GM19467 (cell line): ENCODE results near the gene ZRANB3.
"Not testable (repeated sequence)": the region's sequence is repeated elsewhere in the genome, so short reads cannot be mapped to it uniquely, and the experiment has no call there.

ENCODE experiments used
- ATAC-seq: cut with Tn5 transposase; IDR thresholded peaks from one replicate; pipeline ENCODE4 v1.9.1; 2021; ENCODE audit warnings: mild to moderate bottlenecking, moderate library complexity; ENCODE audit not compliant: unreplicated experiment

Gene ZRANB3

DNA sequence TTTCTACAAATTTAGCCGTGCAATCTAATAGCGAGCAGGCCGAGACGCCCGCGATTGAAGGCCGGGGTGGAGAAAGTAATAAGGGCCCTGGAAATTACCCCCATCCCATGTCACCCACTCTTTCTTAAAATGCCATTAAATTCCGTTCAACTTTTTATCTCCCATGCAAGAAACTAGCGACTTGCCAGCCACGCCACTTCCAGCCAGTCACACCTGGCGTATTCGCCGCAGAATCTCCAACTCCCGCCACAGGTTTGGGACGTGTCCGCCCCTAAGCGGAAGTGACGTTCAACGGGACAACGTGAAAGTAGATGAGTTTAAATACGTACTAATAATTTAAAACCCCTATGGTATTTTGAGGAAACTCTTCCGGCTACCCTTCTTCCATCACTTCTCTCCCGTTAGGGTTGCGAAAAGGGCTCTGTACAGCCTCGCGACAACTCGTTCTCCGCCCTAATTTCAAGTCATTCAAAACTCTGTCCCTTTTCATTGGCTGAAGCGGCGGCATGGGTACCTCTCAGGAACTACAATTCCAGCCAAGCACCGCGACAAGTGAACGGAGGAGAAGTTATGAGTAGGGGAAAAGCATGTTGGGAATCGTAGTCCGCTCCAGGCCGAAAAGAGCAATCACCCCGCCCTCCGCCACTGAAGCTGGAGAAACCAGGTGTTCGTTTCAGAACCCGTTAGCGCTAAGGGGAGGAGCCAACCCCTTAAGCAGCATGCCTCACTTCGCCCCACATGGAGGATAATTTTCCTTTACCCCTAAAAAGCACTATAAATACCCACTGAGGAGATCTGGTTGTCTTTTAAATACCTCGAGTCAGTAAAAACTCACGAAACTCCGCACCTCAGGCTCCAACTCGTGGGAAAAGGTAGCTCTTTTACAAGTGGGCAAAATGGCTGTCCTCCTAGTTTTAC, at the start of gene ZRANB3:
TSS of gene ZRANB3 (minus strand) at position 906 of the 918 bp plus-strand sequence.
- peak; percentile 57 for ATAC-seq

DNA sequence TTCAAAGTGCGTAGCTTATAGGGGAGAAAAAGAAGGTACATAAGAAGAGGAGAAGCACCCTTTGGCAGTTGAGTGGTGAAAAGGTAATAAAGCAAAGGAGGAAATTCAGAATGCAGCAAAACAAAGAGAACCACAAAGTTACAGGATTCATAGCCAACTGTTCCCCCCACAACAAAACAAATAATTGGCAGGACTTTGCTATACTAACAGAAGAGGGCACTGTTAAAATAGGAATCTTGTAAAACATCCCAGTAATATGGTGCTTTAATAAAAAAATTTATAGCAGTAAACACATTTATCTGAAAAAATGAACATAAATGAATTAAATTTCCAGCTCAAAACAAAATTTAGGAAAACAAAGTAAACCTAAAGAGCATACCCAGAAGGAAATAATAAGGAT, 42.6 kb upstream of the ZRANB3 start:
- no peak for ATAC-seq

DNA sequence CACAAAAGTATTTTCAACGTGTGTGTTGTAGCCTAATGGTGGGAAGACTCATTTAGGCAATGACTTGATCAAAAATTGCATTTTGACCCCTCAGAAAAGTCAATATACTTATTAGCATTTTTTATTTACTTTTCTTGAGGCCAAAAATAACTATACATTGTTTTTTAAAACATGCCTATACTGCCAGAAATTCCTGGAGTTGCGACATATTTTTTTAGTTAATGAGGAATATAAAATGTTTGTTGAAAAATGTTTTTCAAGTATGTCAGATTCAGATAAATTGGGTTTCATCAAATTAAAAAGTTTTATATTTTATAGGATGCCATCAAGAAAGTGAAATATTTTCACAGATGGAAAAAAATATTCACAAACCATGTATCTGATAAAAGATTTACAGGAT, 39.9 kb upstream of the ZRANB3 start:
- no peak for ATAC-seq

DNA sequence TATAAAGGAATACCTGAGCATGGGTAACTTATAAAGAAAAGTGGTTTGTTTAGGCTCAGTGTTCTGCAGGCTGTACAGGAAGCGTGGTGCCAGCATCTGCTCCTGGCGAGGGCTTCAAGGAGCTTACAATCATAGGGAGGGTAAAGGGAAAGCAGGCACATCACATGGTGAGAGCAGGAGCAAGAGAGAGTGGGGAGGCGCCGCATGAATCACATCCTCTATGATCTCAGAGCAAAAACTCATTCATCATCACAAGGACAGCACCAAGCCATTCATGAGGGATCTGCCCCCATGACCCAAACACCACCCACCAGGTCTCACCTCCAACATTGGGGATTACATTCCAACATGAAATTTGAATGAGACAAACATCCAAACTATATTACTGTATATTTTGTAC, 32.8 kb upstream of the ZRANB3 start:
- no peak for ATAC-seq

DNA sequence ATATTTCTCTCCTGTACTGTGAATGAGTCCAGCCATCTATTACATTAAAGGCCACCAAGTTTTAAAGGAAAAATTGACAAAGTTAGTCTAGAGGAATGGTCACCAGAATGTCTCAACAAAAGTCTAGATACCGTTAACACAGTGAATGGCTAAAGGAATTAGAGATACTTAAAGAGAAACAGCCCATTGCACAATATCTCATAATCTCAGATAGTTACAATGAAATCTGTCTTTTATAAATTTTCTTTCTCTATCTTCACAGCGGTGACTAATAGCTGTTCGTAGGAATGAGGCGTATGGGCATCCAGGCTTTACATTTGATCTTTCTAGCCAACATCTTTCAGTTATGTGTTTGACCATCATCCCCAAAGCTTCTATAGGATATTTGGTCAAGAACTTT, 30.9 kb upstream of the ZRANB3 start:
- ATAC-seq: no peak

DNA sequence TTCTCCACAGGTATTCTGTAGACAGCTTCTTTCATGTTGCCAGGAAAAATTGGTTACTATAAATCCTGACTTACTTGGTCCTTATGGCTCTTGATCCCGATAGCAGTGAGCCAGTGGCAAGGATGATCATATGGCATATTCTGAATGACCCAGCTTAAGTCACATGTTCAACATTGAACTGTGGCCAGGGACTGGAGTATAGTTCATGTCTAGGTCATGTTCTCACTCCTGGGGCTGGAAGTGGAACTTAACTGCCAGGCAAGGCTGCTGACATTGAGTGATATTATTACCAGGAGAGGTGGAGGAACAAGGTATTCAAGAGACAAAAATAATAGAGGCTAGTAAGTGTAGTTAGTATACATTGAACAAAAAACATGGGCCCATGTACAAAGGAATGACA, 26.5 kb upstream of the ZRANB3 start:
- no peak for ATAC-seq

DNA sequence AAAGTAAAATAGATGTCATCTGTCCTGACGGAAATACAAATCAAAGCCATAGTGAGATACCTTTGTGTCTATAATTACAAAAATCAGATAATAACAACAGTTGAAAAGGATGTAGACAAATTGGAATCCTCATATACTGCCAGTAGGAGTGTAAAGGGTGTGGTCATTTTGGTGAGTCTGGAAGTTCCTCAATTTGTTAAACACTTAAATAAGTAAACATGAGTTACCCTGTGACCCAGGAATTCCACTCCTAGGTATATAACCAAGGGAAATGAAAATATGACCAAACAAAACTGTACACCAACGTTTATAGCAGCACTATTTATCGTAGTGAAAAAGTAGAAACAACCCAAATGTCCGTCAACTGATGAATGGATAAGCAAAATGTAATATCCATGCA, 24.3 kb upstream of the ZRANB3 start:
- no peak for ATAC-seq

DNA sequence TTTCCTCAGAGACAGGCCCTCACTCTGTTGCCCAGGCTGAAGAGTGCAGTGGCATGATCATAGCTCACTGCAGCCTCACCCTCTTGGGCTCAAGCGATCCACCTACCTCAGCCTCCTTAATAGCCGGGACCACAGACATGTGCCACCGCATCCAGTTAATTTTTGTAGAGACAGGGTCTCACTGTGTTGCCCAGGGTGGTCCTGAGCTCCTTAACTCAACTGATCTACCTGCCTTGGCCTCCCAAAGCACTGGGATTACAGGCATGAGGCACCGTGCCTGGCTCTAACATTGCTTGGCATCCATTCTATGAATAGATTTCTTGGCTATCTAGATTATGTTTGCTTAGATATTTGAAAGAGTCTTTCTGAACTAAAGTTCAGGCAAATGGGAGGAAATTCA, 21.9 kb upstream of the ZRANB3 start:
- ATAC-seq: no peak

DNA sequence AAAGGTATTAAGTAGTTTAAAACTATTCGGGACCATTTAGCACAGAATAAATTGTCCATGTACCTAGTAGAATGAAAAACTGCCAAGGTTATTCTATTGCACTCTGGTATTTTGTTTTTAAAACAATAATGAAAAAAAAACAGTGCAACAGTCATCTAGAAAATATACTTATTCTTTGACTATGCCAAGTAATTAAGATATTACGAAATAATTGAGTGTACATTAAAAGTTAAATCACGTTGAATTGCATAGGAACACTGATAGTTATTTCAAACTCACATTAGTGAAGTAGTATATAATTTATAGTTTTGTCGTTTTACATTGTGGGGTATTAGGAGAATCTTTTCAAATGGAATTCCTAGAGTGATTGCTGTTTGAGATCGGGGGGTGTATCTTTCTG, 20.3 kb upstream of the ZRANB3 start:
- ATAC-seq: no peak

DNA sequence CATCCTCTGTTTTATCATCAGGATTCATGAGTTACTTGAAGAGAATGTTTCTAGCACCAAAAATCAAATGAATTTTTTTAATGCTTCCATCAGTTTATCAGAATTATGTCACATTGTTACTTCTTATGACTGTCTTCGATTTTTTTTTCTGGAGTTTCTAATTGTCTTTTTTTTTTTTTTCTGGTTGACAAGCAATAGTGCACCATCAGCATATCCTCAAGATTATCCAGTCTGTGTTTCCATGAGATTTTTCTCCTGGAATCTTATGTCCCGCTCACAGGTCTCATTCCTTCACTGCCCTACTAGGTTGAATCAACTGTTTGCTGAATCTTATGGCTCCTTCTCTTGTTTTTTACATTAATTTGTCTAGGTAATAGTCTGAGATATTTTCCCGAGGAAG, 16.3 kb upstream of the ZRANB3 start:
- ATAC-seq: no peak

DNA sequence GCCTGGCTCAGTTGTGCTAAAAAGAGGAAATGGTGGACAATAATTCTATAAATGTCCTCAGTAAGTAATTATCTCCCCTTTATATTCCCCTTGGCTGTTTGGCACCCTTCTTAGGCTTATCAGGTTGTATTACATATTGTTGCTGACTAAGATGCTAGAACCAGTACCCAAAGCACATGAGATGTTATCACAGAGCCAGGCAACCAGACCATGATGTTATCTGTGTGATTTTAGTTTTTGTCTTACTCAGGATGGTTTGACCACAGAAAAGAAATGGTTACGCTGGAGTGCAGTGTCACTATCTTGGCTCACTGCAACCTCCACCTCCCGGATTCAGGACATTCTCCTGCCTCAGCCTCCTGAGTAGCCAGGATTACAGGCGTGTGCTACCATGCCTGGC, 15.4 kb upstream of the ZRANB3 start:
- no peak for ATAC-seq

DNA sequence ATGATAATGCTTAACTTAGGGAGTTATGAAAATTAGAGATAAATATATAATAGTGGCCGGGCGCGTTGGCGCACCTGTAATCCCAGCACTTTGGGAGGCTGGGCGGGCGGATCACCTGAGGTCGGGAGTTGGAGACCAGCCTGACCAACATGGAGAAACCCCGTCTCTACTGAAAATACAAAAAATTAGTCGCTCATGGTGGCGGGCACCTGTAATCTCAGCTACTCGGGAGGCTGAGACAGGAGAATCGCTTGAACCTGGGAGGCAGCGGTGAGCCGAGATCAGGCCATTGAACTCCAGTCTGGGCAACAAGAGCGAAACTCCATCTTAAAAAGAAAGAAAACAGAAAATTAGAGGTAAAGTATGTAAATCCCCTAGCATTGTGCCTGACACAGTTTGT, 2.5 kb upstream of the ZRANB3 start:
- ATAC-seq: not testable (repeated sequence)

DNA sequence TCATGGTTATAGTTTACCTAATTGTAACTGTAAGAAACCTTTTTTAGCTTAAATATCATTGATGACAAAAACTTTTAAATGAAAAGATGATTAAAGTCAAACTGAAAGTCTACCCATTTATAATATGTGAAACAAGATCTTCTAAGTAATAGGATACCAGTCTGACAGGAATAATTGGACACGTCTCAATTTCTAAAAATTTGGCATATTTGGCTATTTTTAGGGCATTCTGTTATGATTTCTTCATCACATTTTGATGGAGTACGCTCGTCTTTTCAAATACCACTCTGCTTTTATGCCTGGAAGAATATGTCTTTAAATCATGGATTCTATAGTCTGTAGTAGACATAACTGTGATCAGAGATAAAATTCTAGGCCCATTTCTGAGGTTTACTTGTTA, 1.6 kb upstream of the ZRANB3 start:
- ATAC-seq: no peak

DNA sequence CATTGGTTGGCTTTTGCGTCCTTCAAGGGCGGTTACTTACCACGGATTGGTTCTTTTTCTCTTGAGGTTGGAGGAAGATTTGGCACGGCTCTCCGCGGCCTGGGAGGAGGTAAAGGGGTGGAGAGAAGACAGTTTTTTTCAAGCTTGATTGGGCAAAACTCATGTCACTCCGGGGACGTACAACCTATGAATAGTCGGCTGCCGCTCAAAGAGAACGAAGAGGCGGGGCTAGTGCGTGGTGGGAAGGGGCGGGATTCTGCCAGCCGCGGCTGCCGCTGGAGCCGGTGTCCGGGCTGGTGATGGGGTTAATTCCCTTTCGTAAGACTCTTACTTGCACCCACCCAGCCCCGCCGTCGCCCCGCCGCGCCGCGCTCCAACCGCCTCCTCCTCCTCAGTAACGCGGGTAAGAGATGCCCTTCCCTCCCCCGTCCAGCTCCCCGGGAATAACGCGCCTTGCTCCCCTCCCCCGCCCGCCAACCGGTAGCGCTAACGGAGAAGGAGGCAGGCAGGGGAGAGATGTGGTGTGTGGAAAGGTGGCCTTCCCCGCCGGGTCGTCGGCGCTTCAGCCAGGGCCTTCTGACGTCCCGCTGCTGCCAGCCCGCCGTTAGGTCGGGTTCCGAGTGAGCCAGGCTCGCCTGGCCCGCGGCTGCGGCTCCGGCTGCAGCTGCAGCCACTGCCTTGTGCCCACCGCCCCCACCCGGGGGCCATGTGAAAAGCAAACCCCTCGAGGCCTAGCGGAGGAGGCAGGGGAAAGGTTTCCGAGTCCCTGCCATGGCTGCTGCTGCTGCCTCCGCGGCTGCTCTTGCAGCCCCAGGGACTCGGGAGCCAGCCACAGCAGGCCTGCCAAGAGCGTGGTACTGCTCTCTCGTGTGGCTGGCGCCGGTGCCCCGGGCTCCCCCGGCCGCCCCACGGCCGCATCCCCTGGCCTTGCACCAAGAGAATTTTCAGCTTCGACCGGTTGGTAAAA, 496 bp upstream of the ZRANB3 start, which contains the start of gene R3HDM1:
TSS of gene R3HDM1 (plus strand) at position 254 of the 967 bp plus-strand sequence. CDS start 73,362 bp downstream, outside the sequence.
- peak; percentile 78 for ATAC-seq

DNA sequence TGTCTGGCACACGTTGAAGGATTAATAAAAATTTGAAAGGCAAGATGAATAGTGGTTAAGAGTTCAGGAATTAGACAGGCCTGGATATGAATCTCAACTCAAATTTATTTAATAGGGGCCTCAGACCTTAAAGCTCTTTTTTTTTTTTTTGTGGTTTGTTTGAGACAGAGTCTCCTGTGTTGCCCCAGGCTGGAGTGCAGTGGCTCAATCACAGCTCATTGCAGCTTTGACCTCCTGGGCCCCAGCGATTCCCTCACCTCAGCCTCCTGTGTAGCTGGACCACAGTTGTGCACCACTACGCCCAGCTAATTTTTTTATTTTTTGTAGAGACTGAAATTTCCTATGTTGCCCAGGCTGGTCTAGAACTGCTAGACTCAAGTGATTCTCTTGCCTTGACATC, 3.0 kb downstream of the ZRANB3 start:
- no peak for ATAC-seq

DNA sequence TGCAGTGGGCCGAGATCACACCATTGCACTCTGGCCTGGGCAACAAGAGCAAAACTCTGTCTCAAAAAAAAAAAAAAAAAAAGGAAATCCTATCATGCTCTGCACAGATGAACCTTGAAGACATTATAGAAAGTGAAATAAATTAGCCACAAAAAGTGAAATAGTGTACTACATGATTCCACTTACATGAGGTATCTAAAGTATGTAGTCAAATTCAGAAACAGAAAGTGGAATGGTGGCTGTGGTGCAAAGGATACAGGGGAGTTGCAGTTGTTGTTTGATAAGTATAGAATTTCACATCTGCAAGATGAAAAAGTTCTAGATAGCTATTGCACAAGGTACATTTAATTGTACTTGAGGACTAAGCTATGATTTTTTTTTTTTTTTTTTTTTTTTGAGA, 5.2 kb downstream of the ZRANB3 start:
- no peak for ATAC-seq

DNA sequence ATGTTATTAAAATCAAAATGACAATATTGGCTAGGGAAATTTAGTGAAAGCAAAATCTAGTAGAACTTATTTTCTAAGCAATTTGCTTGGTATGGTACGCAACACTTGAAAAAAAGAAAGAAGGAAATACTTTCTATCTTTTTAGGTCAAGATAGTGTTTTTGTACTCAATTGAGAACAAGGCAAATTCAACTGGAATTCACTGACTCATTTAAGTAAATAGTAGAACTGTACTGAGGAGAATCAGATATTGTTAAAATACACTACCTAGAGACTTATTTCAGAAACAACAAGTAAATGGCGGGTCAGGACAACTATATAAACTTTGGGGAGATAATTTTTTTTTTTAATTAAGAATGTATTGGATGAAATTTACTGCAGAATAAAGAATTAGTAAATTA, 18.9 kb downstream of the ZRANB3 start:
- ATAC-seq: no peak

DNA sequence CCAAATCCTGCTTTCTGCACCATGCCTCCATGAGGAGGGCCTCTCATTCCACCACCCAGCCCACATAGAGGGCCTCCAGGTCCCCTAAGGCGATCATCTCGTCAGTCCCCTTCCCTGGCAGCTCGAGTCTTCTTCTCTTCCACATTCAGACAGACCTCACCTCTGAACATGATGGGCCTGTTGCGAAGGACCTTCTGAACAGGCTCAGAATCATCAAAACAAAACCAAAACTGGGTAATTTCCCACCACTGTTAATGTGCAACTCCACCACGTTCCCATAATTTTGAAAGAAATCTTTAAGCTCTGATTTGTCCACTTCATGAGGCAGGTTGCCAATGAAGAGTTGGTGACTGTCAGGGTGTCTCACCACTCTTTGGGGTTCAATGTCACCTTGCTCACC, 20.4 kb downstream of the ZRANB3 start:
- no peak for ATAC-seq

DNA sequence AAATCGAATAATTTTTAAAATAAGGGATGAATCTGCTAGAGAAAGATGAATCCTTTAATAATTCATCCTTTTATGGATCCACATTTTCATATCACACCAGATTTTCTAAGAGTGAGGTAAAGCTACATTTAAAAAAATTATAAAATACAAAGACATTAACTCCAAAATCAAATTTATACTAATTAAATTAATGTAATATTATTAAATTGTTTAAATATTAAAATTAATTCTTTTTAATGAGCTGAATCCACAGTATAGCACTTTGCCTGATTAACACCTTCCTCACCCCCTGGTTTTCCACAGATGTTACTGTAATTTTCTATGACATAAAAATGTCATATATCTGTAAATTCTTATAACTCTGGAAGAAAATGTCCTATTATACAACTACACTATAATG, 26.2 kb downstream of the ZRANB3 start:
- ATAC-seq: no peak

DNA sequence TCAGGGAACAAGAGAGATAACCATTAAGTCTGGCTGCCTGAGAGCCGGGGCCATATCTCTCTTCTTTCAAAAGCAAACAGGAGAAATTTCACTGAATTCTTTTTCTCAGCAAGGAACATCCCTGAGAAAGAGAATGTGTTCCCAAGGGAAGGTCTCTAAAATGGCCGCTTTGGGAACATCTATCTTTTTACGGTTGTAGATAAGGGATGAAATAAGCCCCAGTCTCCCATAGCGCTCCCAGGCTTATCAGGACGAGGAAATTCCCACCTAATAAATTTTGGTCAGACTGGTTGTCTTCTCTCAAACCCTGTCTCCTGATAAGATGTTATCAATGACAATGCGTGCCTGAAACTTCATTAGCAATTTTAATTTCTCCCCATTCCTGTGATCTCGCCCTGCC, 32.4 kb downstream of the ZRANB3 start:
- ATAC-seq: not testable (repeated sequence)

DNA sequence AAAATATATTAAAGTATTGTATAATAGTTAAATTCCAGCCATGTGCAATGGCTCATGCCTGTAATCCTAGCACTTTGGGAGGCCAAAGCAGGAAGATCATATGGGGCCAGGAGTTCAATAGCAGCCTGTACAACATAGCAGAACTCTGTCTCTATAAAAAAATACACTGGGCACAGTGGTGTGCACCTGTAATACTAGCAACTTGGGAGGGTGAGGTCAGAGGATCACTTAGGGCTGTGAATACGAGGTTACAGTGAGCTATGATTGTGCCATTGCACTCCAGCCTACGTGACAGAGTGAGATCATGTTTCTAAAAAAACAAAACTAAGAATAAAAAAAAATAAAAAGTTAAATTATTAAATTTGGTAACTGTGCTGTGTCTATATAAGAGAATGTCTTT, 36.1 kb downstream of the ZRANB3 start:
- no peak for ATAC-seq

DNA sequence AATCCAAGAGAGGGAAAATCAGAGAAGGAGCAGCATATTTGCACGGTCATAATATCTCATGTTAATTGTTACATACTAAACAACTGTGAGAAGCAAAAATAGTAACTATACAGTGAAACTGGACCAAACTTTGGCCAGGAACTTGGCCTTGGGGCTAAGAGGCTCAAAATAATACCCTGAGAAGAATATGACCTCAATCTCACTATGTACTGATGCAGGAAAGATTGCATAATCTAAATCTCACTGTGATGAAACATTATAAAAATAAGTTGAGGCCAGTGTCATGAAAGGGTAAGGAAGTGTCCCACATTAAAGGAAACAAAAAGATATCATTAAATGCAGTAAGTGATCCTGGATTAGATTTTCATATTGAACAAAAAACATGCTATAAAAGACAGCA, 36.5 kb downstream of the ZRANB3 start:
- no peak for ATAC-seq
